Mesenchymal stem cell (in vitro differentiated cells and primary cell): Measurements from ENCODE around the gene NRROS.

ENCODE experiments used
- DNase-seq: peaks from one replicate; pipeline ENCODE4 v3.0.0-alpha.2; 2013
- H2AFZ ChIP-seq: one replicate; pipeline ENCODE4 v1.6.1; 2013; ENCODE audit warnings: low read depth, mild to moderate bottlenecking, control low read depth, inconsistent platforms, low read length, moderate library complexity
- H2AK5ac ChIP-seq: 2 replicates; pipeline ENCODE4 v1.6.1; 2013; ENCODE audit warnings: low read length, moderate library complexity, mild to moderate bottlenecking, inconsistent platforms; ENCODE audit not compliant: severe bottlenecking
- H2BK120ac ChIP-seq: one replicate; pipeline ENCODE4 v1.6.1; 2013; ENCODE audit warnings: low read depth, mild to moderate bottlenecking, inconsistent platforms, low read length, moderate library complexity
- H2BK12ac ChIP-seq, 2 experiments: one replicate each; pipeline ENCODE4 v1.6.1; 2013; ENCODE audit warnings: inconsistent platforms in 2 of 2, low read length in 2 of 2, mild to moderate bottlenecking in 2 of 2, moderate library complexity in 2 of 2, control low read depth in 1 of 2
- H2BK15ac ChIP-seq: one replicate; pipeline ENCODE4 v1.6.1; 2013; ENCODE audit warnings: mild to moderate bottlenecking, low read depth, inconsistent platforms; ENCODE audit not compliant: poor library complexity, severe bottlenecking
- H2BK5ac ChIP-seq: 2 replicates; pipeline ENCODE4 v1.6.1; 2013; ENCODE audit warnings: low read depth, mild to moderate bottlenecking, low read length, control low read depth, inconsistent platforms; ENCODE audit not compliant: poor library complexity, severe bottlenecking
- H3K14ac ChIP-seq, 2 experiments: one replicate each; pipeline ENCODE4 v1.6.1; 2013; ENCODE audit warnings: inconsistent platforms in 2 of 2, low read length in 2 of 2, control low read depth in 1 of 2, mild to moderate bottlenecking in 1 of 2, moderate library complexity in 1 of 2
- H3K18ac ChIP-seq, 2 experiments: one replicate each; pipeline ENCODE4 v1.6.1; 2013; ENCODE audit warnings: inconsistent platforms in 2 of 2, low read length in 2 of 2, control low read depth in 1 of 2, low read depth in 1 of 2, mild to moderate bottlenecking in 1 of 2
- H3K23ac ChIP-seq, 2 experiments: one replicate each; pipeline ENCODE4 v1.6.1; 2013; ENCODE audit warnings: inconsistent platforms in 2 of 2, low read length in 2 of 2, mild to moderate bottlenecking in 2 of 2, moderate library complexity in 2 of 2, control low read depth in 1 of 2
- H3K27ac ChIP-seq: 2 replicates; pipeline ENCODE4 v1.5.1; 2013; ENCODE audit warnings: mild to moderate bottlenecking, moderate library complexity, low read length, control low read depth, inconsistent platforms; ENCODE audit not compliant: poor library complexity, severe bottlenecking
- H3K27me3 ChIP-seq, 2 experiments: 2 replicates each; pipeline versions ENCODE4 v1.6.1 to v1.7.0; 2013; ENCODE audit warnings: low read length in 2 of 2, mild to moderate bottlenecking in 2 of 2, moderate library complexity in 2 of 2, control low read depth in 1 of 2, inconsistent platforms in 1 of 2; ENCODE audit not compliant: control insufficient read depth in 1 of 2, insufficient read depth in 1 of 2
- H3K36me3 ChIP-seq, 2 experiments: 2 replicates each; pipeline versions ENCODE4 v1.6.1 to v1.7.0; 2013; ENCODE audit warnings: low read length in 2 of 2, control low read depth in 1 of 2, inconsistent platforms in 1 of 2, low read depth in 1 of 2, mild to moderate bottlenecking in 1 of 2; ENCODE audit not compliant: insufficient read depth in 2 of 2, control insufficient read depth in 1 of 2
- H3K4ac ChIP-seq, 2 experiments: one replicate each; pipeline ENCODE4 v1.6.1; 2013; ENCODE audit warnings: inconsistent platforms in 2 of 2, low read length in 2 of 2, mild to moderate bottlenecking in 2 of 2, moderate library complexity in 2 of 2, control low read depth in 1 of 2, low read depth in 1 of 2
- H3K4me1 ChIP-seq: 2 replicates; pipeline ENCODE4 v1.6.1; 2013; ENCODE audit warnings: low read depth, low read length, control low read depth; ENCODE audit not compliant: control insufficient read depth, insufficient read depth
- H3K4me2 ChIP-seq: 2 replicates; pipeline ENCODE4 v1.6.1; 2013; ENCODE audit warnings: low read length, mild to moderate bottlenecking, inconsistent platforms; ENCODE audit not compliant: poor library complexity, severe bottlenecking
- H3K4me3 ChIP-seq, 2 experiments: 2 replicates each; pipeline versions ENCODE4 v1.5.1 to v1.7.0; 2013; ENCODE audit warnings: low read length in 2 of 2, mild to moderate bottlenecking in 2 of 2, control low read depth in 1 of 2, low read depth in 1 of 2; ENCODE audit not compliant: insufficient read depth in 1 of 2
- H3K79me1 ChIP-seq: replicated peaks from 2 replicates; pipeline ENCODE4 v1.6.1; 2013; ENCODE audit warnings: mild to moderate bottlenecking, control low read depth, low read length, inconsistent platforms; ENCODE audit not compliant: poor library complexity, severe bottlenecking
- H3K9ac ChIP-seq: 2 replicates; pipeline ENCODE4 v1.7.0; 2013; ENCODE audit warnings: mild to moderate bottlenecking, low read length, moderate library complexity
- H3K9me3 ChIP-seq: 2 replicates; pipeline ENCODE4 v1.7.0; 2013; ENCODE audit warnings: mild to moderate bottlenecking, low read length; ENCODE audit not compliant: control insufficient read depth
- H4K8ac ChIP-seq: one replicate; pipeline ENCODE4 v1.6.1; 2013; ENCODE audit warnings: inconsistent platforms, mild to moderate bottlenecking, low read length, moderate library complexity
- H4K91ac ChIP-seq: one replicate; pipeline ENCODE4 v1.6.1; 2013; ENCODE audit warnings: mild to moderate bottlenecking, low read length, inconsistent platforms
- WGBS: methylation state at CpG from one replicate; pipeline ENCODE4 v1.1.7; 2013; ENCODE audit warnings: mixed read lengths; 5-methylcytosine and 5-hydroxymethylcytosine counted together

NRROS gene

DNA sequence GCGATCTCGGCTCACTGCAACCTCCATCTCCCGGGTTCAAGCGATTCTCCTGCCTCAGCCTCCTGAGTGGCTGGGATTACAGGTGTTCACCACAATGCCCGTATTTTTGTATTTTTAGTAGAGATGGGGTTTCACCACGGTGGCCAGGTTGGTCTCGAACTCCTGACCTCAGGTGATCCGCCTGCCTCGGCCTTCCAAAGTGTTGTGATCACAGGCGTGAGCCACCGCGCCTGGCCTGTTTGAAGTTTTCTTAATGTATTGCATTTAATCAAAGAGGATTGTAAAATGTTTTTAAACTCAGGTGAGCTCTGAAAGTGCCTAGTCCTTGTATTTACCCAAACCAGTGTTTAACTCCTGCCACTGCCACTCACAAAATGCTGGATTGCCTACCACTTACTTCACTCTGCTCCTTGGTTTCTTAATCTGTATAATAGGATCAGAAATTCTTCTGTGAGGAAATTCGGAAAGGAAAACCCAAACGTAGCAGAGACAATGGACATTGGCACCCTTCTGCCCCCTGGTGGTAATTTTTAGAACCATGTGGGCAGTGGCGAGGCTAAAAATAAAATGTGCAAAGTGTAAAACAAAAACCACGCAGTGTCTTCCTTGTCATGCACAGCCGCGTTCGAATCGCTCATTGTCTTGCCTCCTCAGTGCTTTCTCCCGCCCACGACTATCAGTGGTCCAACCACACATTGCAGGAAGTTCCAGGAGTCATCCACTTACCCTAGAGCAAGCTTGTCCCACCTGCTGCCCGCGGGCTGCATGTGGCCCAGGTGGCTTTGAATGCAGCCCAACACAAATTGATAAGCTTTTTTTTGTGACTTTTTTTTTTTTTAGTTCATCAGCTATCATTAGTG lies 45.3 kb downstream of the NRROS start:
- H3K9ac ChIP-seq, result peak overlapping the region; percentile 51
- H4K91ac ChIP-seq, result no peak overlapping the region
- no peak overlapping the region for H2AFZ ChIP-seq
- H2BK5ac ChIP-seq, result no peak overlapping the region
- H2BK120ac ChIP-seq, result no peak overlapping the region
- H2BK15ac ChIP-seq, result no peak overlapping the region
- peaks cover 9 to 15% of the 10 kb centered on the region in 2 experiments for H3K27me3 ChIP-seq
- H3K79me1 ChIP-seq, result no peaks in the 10 kb centered on the region
- 49% methylated on average over 19 of the region's 24 CpGs for WGBS
- no peaks in the 10 kb centered on the region for H3K9me3 ChIP-seq
- no peak overlapping the region for H3K14ac ChIP-seq
- no peak overlapping the region for H2AK5ac ChIP-seq
- peak; percentile 61 for DNase-seq
- no peak overlapping the region for H4K8ac ChIP-seq
- peaks cover 2% of the 10 kb centered on the region for H3K4me1 ChIP-seq
- no peak overlapping the region for H3K23ac ChIP-seq
- peak overlapping the region in 1 of 2 experiments; percentile 21 for H3K18ac ChIP-seq
- H2BK12ac ChIP-seq, result no peak overlapping the region
- no peak overlapping the region for H3K27ac ChIP-seq
- no peak overlapping the region for H3K4me3 ChIP-seq
- no peak overlapping the region for H3K4me2 ChIP-seq
- H3K4ac ChIP-seq, result no peak overlapping the region
- H3K36me3 ChIP-seq, result no peaks in the 10 kb centered on the region

DNA sequence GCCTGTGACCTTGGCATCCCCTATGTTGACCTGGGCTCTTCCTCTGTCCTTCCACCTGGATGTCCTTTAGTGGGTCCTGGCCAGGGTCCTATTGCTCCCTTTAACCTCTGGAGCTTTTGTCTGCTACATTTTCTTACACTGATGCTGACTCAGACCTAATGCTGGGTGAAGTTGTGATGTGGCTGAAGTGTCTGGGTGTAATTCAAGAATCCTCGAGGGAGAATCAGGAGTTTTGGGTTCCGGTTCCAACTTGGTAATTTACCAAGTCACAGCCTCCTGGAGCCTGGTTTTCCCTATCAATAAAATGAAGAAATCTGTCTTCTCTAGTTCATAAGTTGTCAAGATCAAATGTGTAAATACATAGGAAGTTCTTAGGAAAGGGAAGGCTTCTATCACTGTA lies 46.9 kb downstream of the NRROS start:
- Histone ChIP-seq H3K36me3 (no peaks in the 10 kb centered on the region), H4K91ac (no peak overlapping the region), H3K27me3 (peaks cover 5 to 10% of the 10 kb centered on the region in 2 experiments), H3K18ac (no peak overlapping the region), H2BK12ac (peak overlapping the region in 1 of 2 experiments; percentile 15), H3K27ac (no peak overlapping the region), H3K4me2 (no peak overlapping the region), H3K79me1 (no peaks in the 10 kb centered on the region), H4K8ac (no peak overlapping the region), H3K4me1 (peaks cover 2% of the 10 kb centered on the region), H3K9ac (no peak overlapping the region), H2BK15ac (no peak overlapping the region), H3K14ac (no peak overlapping the region), H2AFZ (no peak overlapping the region), H3K23ac (no peak overlapping the region), H2AK5ac (no peak overlapping the region), H3K4me3 (no peak overlapping the region), H3K9me3 (no peaks in the 10 kb centered on the region), H2BK120ac (no peak overlapping the region), H3K4ac (no peak overlapping the region), H2BK5ac (no peak overlapping the region)
- no peak for DNase-seq
- WGBS, result 63% methylated on average over 1 of the region's 2 CpGs

DNA sequence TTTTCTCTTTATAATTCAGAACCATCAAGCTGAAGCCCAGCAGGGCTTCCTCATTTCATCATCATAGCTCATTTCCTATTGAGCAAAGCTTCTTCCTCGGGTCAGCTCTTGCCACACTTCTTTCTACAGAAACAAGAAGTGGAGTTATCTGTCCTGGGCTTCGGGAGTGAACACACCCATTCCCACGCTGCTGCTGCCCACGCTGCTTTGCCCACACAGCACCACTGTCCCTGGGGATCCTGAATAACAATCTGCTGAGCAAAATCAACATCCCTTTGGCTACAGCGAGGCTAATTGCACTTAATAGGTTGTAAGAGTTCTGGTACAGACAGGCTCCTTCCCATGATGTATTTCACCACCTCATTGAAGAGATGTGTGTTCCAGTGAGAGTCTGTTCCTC lies 48.9 kb downstream of the NRROS start:
- Histone ChIP-seq H3K4me1 (peaks cover 2% of the 10 kb centered on the region), H2AK5ac (no peak overlapping the region), H4K91ac (no peak overlapping the region), H3K9me3 (no peaks in the 10 kb centered on the region), H3K27ac (no peak overlapping the region), H3K23ac (no peak overlapping the region), H3K79me1 (no peaks in the 10 kb centered on the region), H2BK15ac (no peak overlapping the region), H3K14ac (no peak overlapping the region), H3K9ac (peak overlapping the region; percentile 39), H3K18ac (peak overlapping the region; percentile 37 to 66), H2BK120ac (no peak overlapping the region), H3K4me3 (no peak overlapping the region), H4K8ac (peak overlapping the region; percentile 66), H3K27me3 (peaks cover 0 to 5% of the 10 kb centered on the region in 2 experiments), H2BK12ac (peak overlapping the region in 1 of 2 experiments; percentile 84), H3K36me3 (no peaks in the 10 kb centered on the region), H2AFZ (no peak overlapping the region), H3K4me2 (no peak overlapping the region), H2BK5ac (no peak overlapping the region), H3K4ac (peak overlapping the region in 1 of 2 experiments; percentile 73)
- peak; percentile 81 for DNase-seq
- 10% methylated on average over 4 of the region's 5 CpGs for WGBS

DNA sequence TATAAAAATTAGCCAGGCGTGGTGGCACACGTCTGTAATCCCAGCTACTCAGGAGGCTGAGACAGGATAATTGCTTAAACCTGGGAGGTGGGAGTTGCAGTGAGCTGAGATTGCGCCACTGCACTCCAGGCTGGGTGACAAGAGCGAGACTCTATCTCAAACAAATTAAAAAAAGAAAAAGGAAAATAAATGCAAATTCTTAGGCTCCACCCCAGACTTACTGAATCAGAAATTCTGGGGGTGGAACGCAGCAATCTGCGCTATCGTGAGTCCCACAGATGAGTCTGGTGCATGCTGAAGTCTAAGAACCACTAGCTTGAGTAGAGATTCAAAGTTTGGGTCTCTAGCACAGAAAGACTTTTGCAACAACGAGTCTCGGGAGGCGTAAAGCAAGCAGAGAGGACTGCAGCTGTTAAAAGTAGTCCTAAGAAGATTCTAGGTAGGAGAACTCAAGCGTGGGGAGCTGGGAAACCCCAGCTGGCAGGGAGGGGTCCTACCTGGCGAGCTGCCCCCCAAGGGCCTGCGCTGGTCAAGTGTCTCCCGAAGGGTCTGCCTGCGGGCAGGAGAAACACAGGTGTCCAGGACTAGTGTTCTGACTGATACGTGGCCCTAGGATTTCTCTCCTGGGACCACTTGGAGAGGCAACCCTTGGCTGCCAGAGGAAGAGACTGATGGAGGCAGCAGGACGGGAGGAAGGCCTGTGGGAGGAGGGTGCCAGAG lies 50.6 kb downstream of the NRROS start:
- no peaks in the 10 kb centered on the region for H3K9me3 ChIP-seq
- H3K79me1 ChIP-seq, result no peaks in the 10 kb centered on the region
- no peak overlapping the region for H2BK5ac ChIP-seq
- H3K27me3 ChIP-seq, result peaks cover 0 to 5% of the 10 kb centered on the region in 2 experiments
- no peak overlapping the region for H3K4me3 ChIP-seq
- no peak overlapping the region for H3K27ac ChIP-seq
- no peak overlapping the region for H2BK12ac ChIP-seq
- peaks cover 2% of the 10 kb centered on the region for H3K4me1 ChIP-seq
- no peak overlapping the region for H4K8ac ChIP-seq
- no peak overlapping the region for H3K14ac ChIP-seq
- H3K9ac ChIP-seq, result no peak overlapping the region
- WGBS, result 96% methylated on average over 16 of the region's 17 CpGs
- H4K91ac ChIP-seq, result no peak overlapping the region
- H2AFZ ChIP-seq, result no peak overlapping the region
- H3K23ac ChIP-seq, result no peak overlapping the region
- H3K36me3 ChIP-seq, result no peaks in the 10 kb centered on the region
- no peak overlapping the region for H2BK120ac ChIP-seq
- H3K4ac ChIP-seq, result no peak overlapping the region
- H2AK5ac ChIP-seq, result no peak overlapping the region
- H2BK15ac ChIP-seq, result no peak overlapping the region
- no peak overlapping the region for H3K4me2 ChIP-seq
- DNase-seq, result no peak
- no peak overlapping the region for H3K18ac ChIP-seq
